Progenitor cell of endocrine pancreas (in vitro differentiated cells): Measurements from ENCODE around the gene REELD1. TPM values are rescaled to one million over a fixed set of nuclear protein-coding genes. Genes with fewer than 3 reads are reported as not detected.

Experiments
- DNase-seq: peaks from one replicate; pipeline ENCODE4 v3.0.0; 2021; ENCODE audit warnings: low spot score; ENCODE audit not compliant: unreplicated experiment
- H3K27ac Mint-ChIP-seq: 2 replicates; pipeline ENCODE4 v1.8.0; 2021; ENCODE audit warnings: mild to moderate bottlenecking, moderate library complexity, mixed read lengths
- H3K27me3 Mint-ChIP-seq: 2 replicates; pipeline ENCODE4 v1.8.0; 2021; ENCODE audit warnings: mixed read lengths
- H3K36me3 Mint-ChIP-seq: 2 replicates; pipeline ENCODE4 v1.8.0; 2022; ENCODE audit warnings: mixed read lengths; ENCODE audit not compliant: insufficient read depth
- H3K4me1 Mint-ChIP-seq: 2 replicates; pipeline ENCODE4 v1.8.0; 2021; ENCODE audit warnings: low read depth, mixed read lengths
- H3K4me3 Mint-ChIP-seq: 2 replicates; pipeline ENCODE4 v1.8.0; 2021; ENCODE audit warnings: low read depth, mild to moderate bottlenecking, moderate library complexity, mixed read lengths
- H3K9me3 Mint-ChIP-seq: 2 replicates; pipeline ENCODE4 v1.8.0; 2021; ENCODE audit warnings: low read depth, mixed read lengths
- total RNA-seq: library from RNA; stranded (reverse); gene quantifications from 2 replicates; pipeline ENCODE4 v1.2.1, GENCODE V29; 2021
- TF ChIP-seq, protein P1 (sequence below): fragments of 200-600 bp; sonication (generic); IDR thresholded peaks from one replicate; pipeline ENCODE4 v1.5.0; 2021; ENCODE audit warnings: antibody characterized with exemption, mild to moderate bottlenecking; ENCODE audit not compliant: unreplicated experiment

The REELD1 gene
- total RNA-seq, 1 donor from 2014 or later: not detected

GRCh38 chr4:146235654-146236177 lies 21.4 kb downstream of the REELD1 start:
- no peak for DNase-seq
- Mint-ChIP-seq H3K9me3 (peaks cover 4% of the 10 kb centered on the region), H3K27me3 (no peaks in the 10 kb centered on the region), H3K27ac (no peak overlapping the region), H3K4me3 (no peak overlapping the region), H3K4me1 (no peaks in the 10 kb centered on the region), H3K36me3 (no peaks in the 10 kb centered on the region)
- TF ChIP-seq, protein P1, sequence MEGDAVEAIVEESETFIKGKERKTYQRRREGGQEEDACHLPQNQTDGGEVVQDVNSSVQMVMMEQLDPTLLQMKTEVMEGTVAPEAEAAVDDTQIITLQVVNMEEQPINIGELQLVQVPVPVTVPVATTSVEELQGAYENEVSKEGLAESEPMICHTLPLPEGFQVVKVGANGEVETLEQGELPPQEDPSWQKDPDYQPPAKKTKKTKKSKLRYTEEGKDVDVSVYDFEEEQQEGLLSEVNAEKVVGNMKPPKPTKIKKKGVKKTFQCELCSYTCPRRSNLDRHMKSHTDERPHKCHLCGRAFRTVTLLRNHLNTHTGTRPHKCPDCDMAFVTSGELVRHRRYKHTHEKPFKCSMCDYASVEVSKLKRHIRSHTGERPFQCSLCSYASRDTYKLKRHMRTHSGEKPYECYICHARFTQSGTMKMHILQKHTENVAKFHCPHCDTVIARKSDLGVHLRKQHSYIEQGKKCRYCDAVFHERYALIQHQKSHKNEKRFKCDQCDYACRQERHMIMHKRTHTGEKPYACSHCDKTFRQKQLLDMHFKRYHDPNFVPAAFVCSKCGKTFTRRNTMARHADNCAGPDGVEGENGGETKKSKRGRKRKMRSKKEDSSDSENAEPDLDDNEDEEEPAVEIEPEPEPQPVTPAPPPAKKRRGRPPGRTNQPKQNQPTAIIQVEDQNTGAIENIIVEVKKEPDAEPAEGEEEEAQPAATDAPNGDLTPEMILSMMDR: no peak

DNA sequence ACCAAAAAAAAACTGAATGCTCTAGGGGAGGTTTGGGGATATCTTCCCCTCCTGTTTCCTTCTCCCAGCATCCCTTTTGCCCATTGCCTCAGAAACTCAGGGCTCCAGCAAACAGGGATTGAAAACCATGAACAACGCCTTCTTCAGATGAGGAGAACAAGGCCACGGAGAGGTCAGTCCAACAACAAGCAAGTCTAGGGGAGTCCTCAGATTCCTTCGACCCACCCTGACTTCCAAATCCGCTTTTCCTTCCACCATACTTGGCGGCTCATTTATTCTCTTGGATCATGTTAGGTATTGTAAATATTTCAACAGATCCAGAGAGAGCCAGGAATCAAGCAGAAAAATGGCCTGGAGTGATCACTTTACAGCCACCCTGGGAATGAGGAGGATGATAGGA lies 21.9 kb downstream of the REELD1 start:
- Mint-ChIP-seq H3K4me1 (no peaks in the 10 kb centered on the region), H3K4me3 (no peak overlapping the region), H3K27ac (no peak overlapping the region), H3K36me3 (no peaks in the 10 kb centered on the region), H3K27me3 (no peaks in the 10 kb centered on the region), H3K9me3 (peaks cover 4% of the 10 kb centered on the region)
- TF ChIP-seq, protein P1: no peak
- no peak for DNase-seq

- Mint-ChIP-seq H3K9me3 (peaks cover 4% of the 10 kb centered on the region), H3K4me3 (no peak overlapping the region), H3K27me3 (no peaks in the 10 kb centered on the region), H3K36me3 (no peaks in the 10 kb centered on the region), H3K27ac (no peak overlapping the region), H3K4me1 (no peaks in the 10 kb centered on the region)
- DNase-seq: no peak
- TF ChIP-seq, protein P1: no peak
Measured at GRCh38 chr4:146237092-146237491, 22.8 kb downstream of the REELD1 start.

DNA sequence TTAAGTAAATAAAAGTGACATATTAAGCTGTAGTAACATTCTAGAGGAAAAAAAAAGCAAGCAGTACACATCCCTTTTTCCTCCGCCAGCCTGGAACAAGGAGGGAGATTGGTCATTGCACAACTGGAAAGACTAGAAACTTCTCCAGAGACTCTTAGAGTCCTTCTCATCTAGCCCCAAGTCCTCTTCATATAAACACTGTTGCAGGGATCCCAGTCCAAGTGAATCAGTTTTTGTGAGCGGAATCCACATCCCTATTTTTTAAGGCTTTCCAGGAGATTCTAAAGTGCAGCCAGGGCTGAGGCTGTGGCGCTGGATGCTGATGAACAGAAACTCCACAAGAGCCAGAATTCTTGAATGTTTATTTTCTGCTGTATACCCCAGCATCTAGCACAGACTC lies 23.8 kb downstream of the REELD1 start:
- no peak overlapping the region for H3K27ac Mint-ChIP-seq
- H3K9me3 Mint-ChIP-seq: no peaks in the 10 kb centered on the region
- H3K36me3 Mint-ChIP-seq: no peaks in the 10 kb centered on the region
- H3K4me1 Mint-ChIP-seq: no peaks in the 10 kb centered on the region
- H3K27me3 Mint-ChIP-seq: no peaks in the 10 kb centered on the region
- H3K4me3 Mint-ChIP-seq: no peak overlapping the region
- TF ChIP-seq, protein P1: no peak
- no peak for DNase-seq

DNA sequence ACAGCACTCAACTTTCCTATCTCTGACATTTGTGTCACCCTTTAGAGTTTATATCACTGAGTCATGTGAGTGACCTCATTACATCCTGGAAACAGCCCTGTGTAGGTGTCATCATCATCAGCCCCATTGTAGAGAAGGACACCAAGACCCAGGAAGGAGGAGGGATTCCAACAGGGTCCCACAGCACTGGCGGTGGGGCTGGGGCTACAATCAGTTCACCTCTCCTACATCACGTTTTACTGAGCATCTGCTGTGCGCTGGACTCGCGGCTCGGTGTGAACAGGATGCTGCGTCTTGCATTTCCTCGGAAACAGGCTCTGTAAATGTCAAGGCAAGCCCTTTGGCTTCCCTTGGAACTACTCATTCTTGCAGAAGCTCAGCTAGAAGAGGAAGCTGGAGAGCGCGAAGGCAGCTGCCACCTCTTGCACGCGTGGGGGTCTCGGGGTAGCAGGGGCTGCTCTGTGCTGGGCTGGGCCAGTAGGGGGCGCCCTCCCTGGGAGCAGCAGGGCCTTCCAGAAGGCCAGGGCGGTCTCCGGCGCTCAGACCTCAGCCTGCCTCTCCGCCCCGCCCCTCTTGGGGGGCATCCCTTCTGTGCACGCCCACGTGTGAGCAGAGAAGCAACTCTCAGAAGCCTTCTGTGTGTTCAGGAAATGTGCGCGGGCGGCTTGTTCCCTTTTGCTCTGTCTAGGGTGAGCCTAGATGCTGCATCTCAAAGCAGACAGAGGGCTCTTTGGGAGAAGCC lies 29.0 kb downstream of the REELD1 start:
- Mint-ChIP-seq H3K9me3 (no peaks in the 10 kb centered on the region), H3K4me3 (no peak overlapping the region), H3K36me3 (no peaks in the 10 kb centered on the region), H3K27ac (no peak overlapping the region), H3K27me3 (peaks cover 5% of the 10 kb centered on the region), H3K4me1 (peaks cover 10% of the 10 kb centered on the region)
- TF ChIP-seq, protein P1: peak; percentile 43
- DNase-seq: no peak
